Hepatic stellate cell (primary cell): ENCODE data around the gene NUDT7.

Source experiments
- DNase-seq: peaks from one replicate; pipeline ENCODE4 v3.0.0; 2011; ENCODE audit warnings: low spot score

Gene NUDT7

GRCh38 chr16:77780378-77780837 lies 58.1 kb downstream of the NUDT7 start:
- peak; percentile 12 for DNase-seq

GRCh38 chr16:77781091-77781490 lies 58.8 kb downstream of the NUDT7 start:
- no peak for DNase-seq

GRCh38 chr16:77782694-77783093 lies 60.4 kb downstream of the NUDT7 start:
- DNase-seq: no peak

- DNase-seq: no peak
Observed at GRCh38 chr16:77784441-77785372, 62.4 kb downstream of the NUDT7 start.

GRCh38 chr16:77785373-77785764 lies 63.1 kb downstream of the NUDT7 start:
- DNase-seq: no peak

- no peak for DNase-seq
Observed at GRCh38 chr16:77786186-77786847, 64.0 kb downstream of the NUDT7 start.

- DNase-seq: no peak
Observed at GRCh38 chr16:77787452-77787851, 65.1 kb downstream of the NUDT7 start.

GRCh38 chr16:77788181-77789084 lies 66.1 kb downstream of the NUDT7 start, which contains the start of gene VAT1L:
VAT1L (plus strand) TSS chr16:77788564; CDS start chr16:77788683, 119 bp downstream.
- peak; percentile 21 for DNase-seq

- DNase-seq: no peak
Observed at GRCh38 chr16:77789085-77790008, 67.0 kb downstream of the NUDT7 start.

- DNase-seq: no peak
Observed at GRCh38 chr16:77790009-77790372, 67.7 kb downstream of the NUDT7 start.

- DNase-seq: no peak
Observed at GRCh38 chr16:77790912-77791311, 68.6 kb downstream of the NUDT7 start.
